Liver (tissue), 3 donors: Measurements from ENCODE around the gene FEZ2.

Source experiments
- ATF3 ChIP-seq: IDR thresholded peaks from 2 replicates; pipeline ENCODE4 v1.6.1; 2016; ENCODE audit warnings: antibody characterized with exemption
- CTCF ChIP-seq: fragments of 150-350 bp; IDR thresholded peaks from 2 replicates; pipeline ENCODE4 v1.5.1; 2017; ENCODE audit warnings: improper control_type of control experiment, low read depth, low read length; ENCODE audit not compliant: missing input control
- EGR1 ChIP-seq, 2 donors: IDR thresholded peaks; 2 replicates each; pipeline ENCODE4 v1.6.1; 2016 to 2018; ENCODE audit warnings: antibody characterized with exemption in 2 of 2, low read depth in 2 of 2
- GABPA ChIP-seq, 2 donors: IDR thresholded peaks in 1 of 2; conservative IDR thresholded peaks in 1 of 2; 2 replicates each; pipeline ENCODE4 v1.6.1; 2016; ENCODE audit warnings: antibody characterized with exemption in 2 of 2, mild to moderate bottlenecking in 1 of 2, moderate library complexity in 1 of 2
- HNF4A ChIP-seq, 2 donors: conservative IDR thresholded peaks; 2 replicates each; pipeline ENCODE4 v1.6.1; 2016; ENCODE audit warnings: antibody characterized with exemption in 2 of 2, mild to moderate bottlenecking in 2 of 2
- HNF4G ChIP-seq: IDR thresholded peaks from 2 replicates; pipeline ENCODE4 v1.6.1; 2016; ENCODE audit warnings: antibody characterized with exemption
- JUND ChIP-seq, 2 donors: IDR thresholded peaks; 2 replicates each; pipeline ENCODE4 v1.6.1; 2016; ENCODE audit warnings: antibody characterized with exemption in 2 of 2
- MAX ChIP-seq: IDR thresholded peaks from 2 replicates; pipeline ENCODE4 v1.6.1; 2016; ENCODE audit warnings: antibody characterized with exemption
- RAD21 ChIP-seq, 2 donors: IDR thresholded peaks; 2 replicates each; pipeline ENCODE4 v1.6.1; 2016; ENCODE audit warnings: antibody characterized with exemption in 2 of 2, mild to moderate bottlenecking in 2 of 2
- RXRA ChIP-seq, 2 donors: IDR thresholded peaks; 2 replicates each; pipeline ENCODE4 v1.6.1; 2017 to 2018; ENCODE audit warnings: antibody characterized with exemption in 2 of 2, mild to moderate bottlenecking in 1 of 2
- donor health status: healthy.
- donor health status: healthy.

- no peak for TF ChIP-seq CTCF
- TF ChIP-seq ATF3 = no peak
- TF ChIP-seq HNF4G = no peak
- no peak for TF ChIP-seq RXRA (IDR thresholded peaks at IDR 0.05)
- TF ChIP-seq MAX = no peak
- TF ChIP-seq JUND (IDR thresholded peaks at IDR 0.05) = no peak
- TF ChIP-seq EGR1 (IDR thresholded peaks at IDR 0.05; ENCODE audit: low read depth in 2 of 2) = no peak
- no peak for TF ChIP-seq HNF4A (conservative IDR thresholded peaks at IDR 0.05)
- no peak for TF ChIP-seq GABPA (IDR thresholded peaks at IDR 0.05 in 1 of 2, conservative IDR thresholded peaks at IDR 0.05 in 1 of 2)
- TF ChIP-seq RAD21 (IDR thresholded peaks at IDR 0.05) = no peak
Observed at GRCh38 chr2:36520431-36520830, 77.5 kb downstream of the FEZ2 start.
